ENCODE data around the gene NSMCE4A. TPM values are rescaled to one million over a fixed set of nuclear protein-coding genes. Genes with fewer than 3 reads are reported as not detected.

NSMCE4A gene
- total RNA-seq, 4 donors from 2014 or later: 63.9 to 96.8 (median 82.0) TPM

DNA sequence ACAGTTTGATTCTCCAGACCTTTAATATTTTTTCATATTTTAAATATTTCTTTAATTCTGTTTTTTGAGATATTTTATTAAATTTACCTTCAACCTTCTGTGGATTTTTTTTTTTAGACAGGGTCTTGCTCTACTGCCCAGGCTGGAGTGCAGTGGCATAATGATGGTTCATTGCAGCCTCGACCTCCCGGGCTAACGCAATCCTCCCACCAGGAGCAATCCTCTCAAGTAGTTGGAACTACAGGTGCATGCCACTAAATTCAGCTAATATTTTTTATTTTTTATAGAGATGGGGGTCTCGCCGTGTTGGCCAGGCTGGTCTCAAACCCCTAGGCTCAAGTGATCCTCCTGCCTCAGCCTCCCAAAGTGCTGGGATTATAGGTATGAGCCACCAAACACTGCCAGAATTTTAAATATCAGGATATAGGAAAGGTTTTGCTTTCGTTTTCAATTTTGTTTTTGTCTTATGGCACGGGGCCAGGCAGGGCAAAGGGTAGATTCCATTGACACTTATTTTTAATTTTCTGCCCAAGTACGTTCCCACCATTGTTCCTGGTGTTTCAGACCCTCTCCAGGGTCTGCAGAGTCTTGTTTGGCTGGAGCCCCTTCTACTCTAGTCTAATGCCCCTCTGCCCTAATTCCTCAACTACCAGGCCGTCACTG is 15.1 kb upstream of the NSMCE4A start:
- intact Hi-C loops (cut with DNase I): no loop called here
- TF ChIP-seq POLR2AphosphoS5 (IDR thresholded peaks at IDR 0.05) (no peak), EP300 (IDR thresholded peaks at IDR 0.05) (no peak)
- Histone ChIP-seq H3K36me3 (no peaks in the 10 kb centered on the region), H3K4me3 (peak overlapping the region in 1 of 4 donors; percentile 9), H3K9me3 (no peaks in the 10 kb centered on the region), H3K27ac (replicated peaks in 1 of 4) (peak overlapping the region; percentile 20 to 50 (median 46)), H3K27me3 (no peaks in the 10 kb centered on the region), H3K4me1 (peaks cover 3 to 29% (median 28%) of the 10 kb centered on the region in 4 donors)
- 72% methylated on average over 9 of the region's 9 CpGs for WGBS
- no peak for DNase-seq (ENCODE audit: extremely low spot score)

DNA sequence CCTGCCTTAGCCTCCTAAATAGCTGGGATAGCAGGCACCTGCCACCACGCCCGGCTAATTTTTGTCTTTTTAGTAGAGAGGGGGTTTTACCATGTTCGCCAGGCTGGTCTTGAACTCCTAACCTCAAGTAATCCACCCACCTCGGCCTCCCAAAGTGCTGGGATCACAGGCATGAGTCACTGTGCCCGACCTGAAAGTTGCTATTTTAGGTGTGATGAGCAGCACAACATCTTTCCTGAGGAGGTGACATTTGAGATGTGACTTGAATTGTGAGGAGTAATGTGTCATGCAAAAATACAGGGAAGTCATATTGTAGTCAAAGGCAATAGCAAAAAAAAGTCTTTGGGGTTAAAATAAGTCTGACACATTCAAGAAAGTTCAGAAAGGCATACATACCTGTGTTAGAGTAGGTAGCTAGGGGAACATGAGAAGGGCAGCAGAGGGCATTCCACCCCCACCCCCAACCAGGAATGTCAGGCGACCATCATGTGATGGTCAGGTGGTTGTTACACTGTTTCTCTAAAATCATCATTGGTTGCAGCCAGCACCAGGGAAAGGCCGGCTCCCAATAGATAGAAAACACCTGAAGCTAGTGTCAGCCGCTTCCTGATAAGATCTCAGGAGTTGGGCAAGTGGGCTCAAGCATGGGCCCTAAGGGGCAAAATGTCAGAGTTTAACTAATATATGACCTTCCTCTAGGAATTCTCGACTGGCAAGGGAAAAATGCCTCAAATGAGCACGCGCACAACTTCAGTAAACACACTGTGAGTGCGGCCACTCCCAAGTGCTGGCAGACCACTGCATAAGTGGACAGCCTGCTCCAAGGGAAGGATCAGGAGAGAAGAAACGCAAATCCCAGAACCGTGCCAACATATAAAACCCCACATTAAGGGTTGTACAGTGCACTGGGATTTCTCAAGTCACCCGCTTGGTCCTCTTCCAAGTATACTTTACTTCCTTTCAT is 13.6 kb upstream of the NSMCE4A start, which contains the start of gene TACC2:
TSS of gene TACC2 (plus strand) at position 803 of the 964 bp plus-strand sequence. CDS start 32,819 bp downstream, outside the sequence.
- WGBS: 83% methylated on average over 15 of the region's 15 CpGs
- H3K27ac ChIP-seq (replicated peaks in 1 of 4): peak within 1 kb of the TSS in 3 of 4 donors; percentile 46 to 50 (median 46)

DNA sequence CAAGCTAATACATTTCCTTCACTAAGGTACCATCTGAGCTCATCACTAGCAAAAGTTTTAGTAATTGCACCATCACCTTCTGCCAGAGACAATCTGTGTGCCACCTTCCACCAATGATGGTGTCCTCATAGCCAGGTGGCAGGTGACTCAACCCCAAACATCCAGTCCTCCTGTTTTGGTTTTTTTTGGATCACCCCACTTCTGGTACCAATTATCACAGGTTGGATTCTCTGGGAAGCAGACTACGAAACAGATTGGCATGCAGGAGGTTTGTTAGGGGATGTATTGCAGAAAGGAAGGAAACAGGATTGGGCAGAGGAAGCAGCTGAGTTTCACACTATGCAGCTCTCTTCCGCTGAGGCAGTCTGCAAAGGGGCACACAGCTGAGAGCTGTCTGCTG is 9.4 kb upstream of the NSMCE4A start:
- Histone ChIP-seq H3K27me3 (no peaks in the 10 kb centered on the region), H3K4me1 (no peaks in the 10 kb centered on the region), H3K9me3 (peaks cover 0 to 10% (median 4%) of the 10 kb centered on the region in 4 donors), H3K27ac (replicated peaks in 1 of 4) (no peak overlapping the region), H3K4me3 (no peak overlapping the region), H3K36me3 (no peaks in the 10 kb centered on the region)
- DNase-seq (ENCODE audit: extremely low spot score): no peak
- TF ChIP-seq, protein P1, sequence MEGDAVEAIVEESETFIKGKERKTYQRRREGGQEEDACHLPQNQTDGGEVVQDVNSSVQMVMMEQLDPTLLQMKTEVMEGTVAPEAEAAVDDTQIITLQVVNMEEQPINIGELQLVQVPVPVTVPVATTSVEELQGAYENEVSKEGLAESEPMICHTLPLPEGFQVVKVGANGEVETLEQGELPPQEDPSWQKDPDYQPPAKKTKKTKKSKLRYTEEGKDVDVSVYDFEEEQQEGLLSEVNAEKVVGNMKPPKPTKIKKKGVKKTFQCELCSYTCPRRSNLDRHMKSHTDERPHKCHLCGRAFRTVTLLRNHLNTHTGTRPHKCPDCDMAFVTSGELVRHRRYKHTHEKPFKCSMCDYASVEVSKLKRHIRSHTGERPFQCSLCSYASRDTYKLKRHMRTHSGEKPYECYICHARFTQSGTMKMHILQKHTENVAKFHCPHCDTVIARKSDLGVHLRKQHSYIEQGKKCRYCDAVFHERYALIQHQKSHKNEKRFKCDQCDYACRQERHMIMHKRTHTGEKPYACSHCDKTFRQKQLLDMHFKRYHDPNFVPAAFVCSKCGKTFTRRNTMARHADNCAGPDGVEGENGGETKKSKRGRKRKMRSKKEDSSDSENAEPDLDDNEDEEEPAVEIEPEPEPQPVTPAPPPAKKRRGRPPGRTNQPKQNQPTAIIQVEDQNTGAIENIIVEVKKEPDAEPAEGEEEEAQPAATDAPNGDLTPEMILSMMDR (IDR thresholded peaks at IDR 0.05): no peak
- no peak for TF ChIP-seq EP300 (IDR thresholded peaks at IDR 0.05)
- 92% methylated on average over 2 of the region's 2 CpGs for WGBS
- intact Hi-C loops (cut with DNase I): no loop called here

More for the DNA sequence above, 13.6 kb upstream of the NSMCE4A start, which contains the start of gene TACC2:
- Histone ChIP-seq H3K4me3 (no peak within 1 kb of the TSS), H3K4me1 (peaks cover 3 to 14% (median 13%) of the 10 kb centered on the region in 4 donors), H3K9me3 (peaks cover 0 to 10% (median 4%) of the 10 kb centered on the region in 4 donors), H3K36me3 (no peaks in the 10 kb centered on the region), H3K27me3 (no peaks in the 10 kb centered on the region)
- no peak for DNase-seq (ENCODE audit: extremely low spot score)
- no peak for TF ChIP-seq EP300 (IDR thresholded peaks at IDR 0.05)
- TF ChIP-seq POLR2A (IDR thresholded peaks at IDR 0.05; ENCODE audit: low read depth): no peak
- no peak for TF ChIP-seq POLR2AphosphoS5 (IDR thresholded peaks at IDR 0.05)
- TF ChIP-seq, protein P1 (IDR thresholded peaks at IDR 0.05): no peak
- intact Hi-C loops (cut with DNase I): no loop called here

DNA sequence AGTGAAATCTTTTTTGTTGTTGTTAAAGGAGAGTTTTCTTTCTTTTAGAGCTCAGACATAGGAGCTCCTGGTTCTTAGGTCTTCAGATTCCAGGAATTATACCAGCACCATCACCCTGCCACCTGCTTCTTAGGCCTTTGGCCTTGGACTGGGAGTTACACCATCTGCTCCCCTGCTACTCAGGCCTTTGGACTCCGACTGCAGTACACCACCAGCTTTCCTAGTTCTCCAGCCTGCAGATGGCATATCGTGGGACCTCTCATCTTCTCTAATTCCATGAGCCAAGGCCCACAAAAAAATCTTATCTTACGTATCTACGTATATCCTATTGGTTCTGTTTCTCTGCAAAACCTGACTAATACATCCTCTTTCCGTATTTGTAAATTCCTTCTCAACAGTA is 8.8 kb upstream of the NSMCE4A start:
- DNase-seq (ENCODE audit: extremely low spot score): no peak
- no peaks in the 10 kb centered on the region for H3K4me1 ChIP-seq
- intact Hi-C loops (cut with DNase I): no loop called here
- peaks cover 0 to 10% (median 4%) of the 10 kb centered on the region in 4 donors for H3K9me3 ChIP-seq
- WGBS: 94% methylated on average over 5 of the region's 5 CpGs
- no peak overlapping the region for H3K27ac ChIP-seq (replicated peaks in 1 of 4)
- no peaks in the 10 kb centered on the region for H3K27me3 ChIP-seq
- H3K36me3 ChIP-seq: no peaks in the 10 kb centered on the region
- TF ChIP-seq, protein P1 (IDR thresholded peaks at IDR 0.05): no peak
- TF ChIP-seq EP300 (IDR thresholded peaks at IDR 0.05): no peak
- no peak for TF ChIP-seq POLR2A (IDR thresholded peaks at IDR 0.05; ENCODE audit: low read depth)
- TF ChIP-seq POLR2AphosphoS5 (IDR thresholded peaks at IDR 0.05): no peak
- no peak overlapping the region for H3K4me3 ChIP-seq

DNA sequence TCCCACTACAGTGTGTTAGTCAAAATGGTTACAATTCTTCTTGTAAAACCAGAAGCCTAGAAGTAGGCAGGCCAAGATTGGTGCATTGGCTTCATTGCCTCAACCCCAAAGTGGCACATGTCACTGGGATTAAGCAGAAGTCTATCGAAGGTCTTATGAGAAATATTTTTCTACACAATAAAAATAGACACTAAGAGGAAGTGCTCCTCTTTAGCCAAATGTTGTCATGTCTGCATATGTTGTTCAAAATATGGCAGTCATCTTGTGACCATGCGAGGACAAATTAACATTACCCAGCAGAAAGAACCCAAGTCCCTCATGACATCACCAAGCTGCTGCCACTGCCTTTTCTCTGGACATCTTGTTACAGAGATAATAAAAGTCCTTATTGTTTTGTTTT is 6.3 kb upstream of the NSMCE4A start:
- Histone ChIP-seq H3K27ac (replicated peaks in 1 of 4) (no peak overlapping the region), H3K9me3 (peaks cover 0 to 10% (median 4%) of the 10 kb centered on the region in 4 donors), H3K36me3 (no peaks in the 10 kb centered on the region), H3K27me3 (no peaks in the 10 kb centered on the region), H3K4me1 (no peaks in the 10 kb centered on the region), H3K4me3 (no peak overlapping the region)
- WGBS: 81% methylated on average over 2 of the region's 2 CpGs
- TF ChIP-seq POLR2AphosphoS5 (IDR thresholded peaks at IDR 0.05): no peak
- TF ChIP-seq POLR2A (IDR thresholded peaks at IDR 0.05; ENCODE audit: low read depth): no peak
- no peak for TF ChIP-seq EP300 (IDR thresholded peaks at IDR 0.05)
- TF ChIP-seq, protein P1 (IDR thresholded peaks at IDR 0.05): no peak
- intact Hi-C loops (cut with DNase I): no loop called here
- DNase-seq (ENCODE audit: extremely low spot score): no peak

Measured in esophagus muscularis mucosa (tissue), 4 donors.